HEK293 (cell line): Measurements from ENCODE around the gene EDIL3.
A peak's percentile ranks its signal among the peaks of the same experiment; 100 is the strongest.

ENCODE experiments used
- CTCF ChIA-PET: fragments of 350-600 bp; formaldehyde crosslinking; extraction: SDS; loops from one replicate; lab custom pipeline; 2021; ENCODE audit warnings: antibody characterized with exemption; lab: Yijun Ruan, JAX
- POLR2A ChIA-PET: fragments of 300-600 bp; formaldehyde crosslinking; extraction: SDS; loops from one replicate; lab custom pipeline; 2020; ENCODE audit warnings: antibody characterized with exemption, inconsistent platforms; lab: Yijun Ruan, JAX
- H3K27ac ChIP-seq: fragments of 200-500 bp; sonication (Bioruptor generic); 2 replicates; pipeline ENCODE4 v1.5.1; 2014; ENCODE audit warnings: low read depth, low read length, control low read depth, inconsistent platforms; ENCODE audit errors: extremely low read depth
- H3K36me3 ChIP-seq, 2 experiments: fragments of 200-500 bp in 1 of 2; sonication (Bioruptor generic) in 1 of 2; 1 replicate in 1 of 2; 2 replicates in 1 of 2; pipeline ENCODE4 v1.5.1; 2014 to 2017; ENCODE audit warnings: inconsistent platforms in 2 of 2, low read length in 2 of 2; ENCODE audit not compliant: control insufficient read depth in 2 of 2, insufficient read depth in 1 of 2
- H3K4me1 ChIP-seq: fragments of 200-500 bp; sonication (Bioruptor generic); 2 replicates; pipeline ENCODE4 v1.5.1; 2014; ENCODE audit warnings: mild to moderate bottlenecking, low read length, inconsistent platforms; ENCODE audit not compliant: control insufficient read depth, insufficient read depth
- H3K4me3 ChIP-seq: 2 replicates; pipeline ENCODE4 v1.5.1; 2011; ENCODE audit warnings: low read depth, mild to moderate bottlenecking, control low read depth, low read length, moderate library complexity
- H3K9me3 ChIP-seq: fragments of 200-500 bp; sonication (Bioruptor generic); 2 replicates; pipeline ENCODE4 v1.5.1; 2014; ENCODE audit warnings: low read depth, low read length, inconsistent platforms; ENCODE audit not compliant: control insufficient read depth, insufficient read depth
- GLI4 ChIP-seq: fragments of 450-650 bp; formaldehyde crosslinking; IDR thresholded peaks from 2 replicates; pipeline ENCODE4 v1.5.1; 2016; ENCODE audit warnings: missing biosample characterization, missing genetic modification characterization
- KLF7 ChIP-seq: fragments of 450-650 bp; formaldehyde crosslinking; IDR thresholded peaks from 2 replicates; pipeline ENCODE4 v1.5.1; 2016; ENCODE audit warnings: missing biosample characterization, missing genetic modification characterization, borderline replicate concordance
- KLF8 ChIP-seq: fragments of 450-650 bp; formaldehyde crosslinking; IDR thresholded peaks from 2 replicates; pipeline ENCODE4 v1.5.1; 2016; ENCODE audit warnings: missing biosample characterization, missing genetic modification characterization
- ZBTB17 ChIP-seq: fragments of 450-650 bp; formaldehyde crosslinking; IDR thresholded peaks from 2 replicates; pipeline ENCODE4 v1.5.1; 2016; ENCODE audit warnings: missing biosample characterization, missing genetic modification characterization
- ZBTB8A ChIP-seq: fragments of 450-650 bp; formaldehyde crosslinking; IDR thresholded peaks from 2 replicates; pipeline ENCODE4 v1.5.1; 2016; ENCODE audit warnings: missing biosample characterization, missing genetic modification characterization
- ZNF2 ChIP-seq: fragments of 450-650 bp; formaldehyde crosslinking; IDR thresholded peaks from 2 replicates; pipeline ENCODE4 v1.5.1; 2016; ENCODE audit warnings: missing biosample characterization, missing genetic modification characterization
- ZNF266 ChIP-seq: fragments of 450-650 bp; formaldehyde crosslinking; IDR thresholded peaks from 2 replicates; pipeline ENCODE4 v1.5.1; 2016; ENCODE audit warnings: missing biosample characterization, missing genetic modification characterization, low read depth
- ZNF335 ChIP-seq: fragments of 450-650 bp; formaldehyde crosslinking; conservative IDR thresholded peaks from 2 replicates; pipeline ENCODE4 v1.5.1; 2016; ENCODE audit warnings: missing biosample characterization, missing genetic modification characterization
- ZNF341 ChIP-seq: fragments of 450-650 bp; formaldehyde crosslinking; IDR thresholded peaks from 2 replicates; pipeline ENCODE4; 2016; ENCODE audit warnings: low read depth, missing biosample characterization, missing genetic modification characterization
- ZNF501 ChIP-seq: fragments of 450-650 bp; formaldehyde crosslinking; IDR thresholded peaks from 2 replicates; pipeline ENCODE4 v1.5.1; 2016; ENCODE audit warnings: missing biosample characterization, missing genetic modification characterization
- ZNF560 ChIP-seq: fragments of 450-650 bp; formaldehyde crosslinking; IDR thresholded peaks from 2 replicates; pipeline ENCODE4 v1.5.1; 2017; ENCODE audit warnings: missing biosample characterization, missing genetic modification characterization, borderline replicate concordance
- ZNF596 ChIP-seq: fragments of 450-650 bp; IDR thresholded peaks from 2 replicates; pipeline ENCODE4 v1.5.0; 2018; ENCODE audit warnings: missing biosample characterization, mild to moderate bottlenecking, missing genetic modification characterization, moderate library complexity
- ZNF626 ChIP-seq: fragments of 450-650 bp; sonication (Bioruptor Pico); formaldehyde crosslinking; IDR thresholded peaks from 2 replicates; pipeline ENCODE4 v1.5.1; 2018; ENCODE audit warnings: missing biosample characterization, missing genetic modification characterization, inconsistent platforms
- ZNF777 ChIP-seq: fragments of 450-650 bp; formaldehyde crosslinking; IDR thresholded peaks from 2 replicates; pipeline ENCODE4 v1.5.1; 2017; ENCODE audit warnings: missing biosample characterization, missing genetic modification characterization, borderline replicate concordance
- TF ChIP-seq, protein P1 (sequence below): fragments of 450-650 bp; formaldehyde crosslinking; IDR thresholded peaks from 2 replicates; pipeline ENCODE4 v1.5.1; 2016; ENCODE audit warnings: missing biosample characterization, missing genetic modification characterization, borderline replicate concordance
- TF ChIP-seq, protein P2 (sequence below): fragments of 450-650 bp; formaldehyde crosslinking; IDR thresholded peaks from 2 replicates; pipeline ENCODE4 v1.5.1; 2017; ENCODE audit warnings: missing biosample characterization, mild to moderate bottlenecking, missing genetic modification characterization, moderate library complexity
- TF ChIP-seq, protein P3 (sequence below): fragments of 450-650 bp; formaldehyde crosslinking; IDR thresholded peaks from 2 replicates; pipeline ENCODE4 v1.5.1; 2016; ENCODE audit warnings: missing biosample characterization, missing genetic modification characterization
- TF ChIP-seq, protein P4 (sequence below): fragments of 450-650 bp; formaldehyde crosslinking; IDR thresholded peaks from 2 replicates; pipeline ENCODE4 v1.5.1; 2016; ENCODE audit warnings: missing biosample characterization, missing genetic modification characterization
- TF ChIP-seq, protein P5 (sequence below): fragments of 450-650 bp; formaldehyde crosslinking; IDR thresholded peaks from 2 replicates; pipeline ENCODE4 v1.5.1; 2016; ENCODE audit warnings: missing biosample characterization, missing genetic modification characterization

EDIL3 gene, protein sequence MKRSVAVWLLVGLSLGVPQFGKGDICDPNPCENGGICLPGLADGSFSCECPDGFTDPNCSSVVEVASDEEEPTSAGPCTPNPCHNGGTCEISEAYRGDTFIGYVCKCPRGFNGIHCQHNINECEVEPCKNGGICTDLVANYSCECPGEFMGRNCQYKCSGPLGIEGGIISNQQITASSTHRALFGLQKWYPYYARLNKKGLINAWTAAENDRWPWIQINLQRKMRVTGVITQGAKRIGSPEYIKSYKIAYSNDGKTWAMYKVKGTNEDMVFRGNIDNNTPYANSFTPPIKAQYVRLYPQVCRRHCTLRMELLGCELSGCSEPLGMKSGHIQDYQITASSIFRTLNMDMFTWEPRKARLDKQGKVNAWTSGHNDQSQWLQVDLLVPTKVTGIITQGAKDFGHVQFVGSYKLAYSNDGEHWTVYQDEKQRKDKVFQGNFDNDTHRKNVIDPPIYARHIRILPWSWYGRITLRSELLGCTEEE

DNA sequence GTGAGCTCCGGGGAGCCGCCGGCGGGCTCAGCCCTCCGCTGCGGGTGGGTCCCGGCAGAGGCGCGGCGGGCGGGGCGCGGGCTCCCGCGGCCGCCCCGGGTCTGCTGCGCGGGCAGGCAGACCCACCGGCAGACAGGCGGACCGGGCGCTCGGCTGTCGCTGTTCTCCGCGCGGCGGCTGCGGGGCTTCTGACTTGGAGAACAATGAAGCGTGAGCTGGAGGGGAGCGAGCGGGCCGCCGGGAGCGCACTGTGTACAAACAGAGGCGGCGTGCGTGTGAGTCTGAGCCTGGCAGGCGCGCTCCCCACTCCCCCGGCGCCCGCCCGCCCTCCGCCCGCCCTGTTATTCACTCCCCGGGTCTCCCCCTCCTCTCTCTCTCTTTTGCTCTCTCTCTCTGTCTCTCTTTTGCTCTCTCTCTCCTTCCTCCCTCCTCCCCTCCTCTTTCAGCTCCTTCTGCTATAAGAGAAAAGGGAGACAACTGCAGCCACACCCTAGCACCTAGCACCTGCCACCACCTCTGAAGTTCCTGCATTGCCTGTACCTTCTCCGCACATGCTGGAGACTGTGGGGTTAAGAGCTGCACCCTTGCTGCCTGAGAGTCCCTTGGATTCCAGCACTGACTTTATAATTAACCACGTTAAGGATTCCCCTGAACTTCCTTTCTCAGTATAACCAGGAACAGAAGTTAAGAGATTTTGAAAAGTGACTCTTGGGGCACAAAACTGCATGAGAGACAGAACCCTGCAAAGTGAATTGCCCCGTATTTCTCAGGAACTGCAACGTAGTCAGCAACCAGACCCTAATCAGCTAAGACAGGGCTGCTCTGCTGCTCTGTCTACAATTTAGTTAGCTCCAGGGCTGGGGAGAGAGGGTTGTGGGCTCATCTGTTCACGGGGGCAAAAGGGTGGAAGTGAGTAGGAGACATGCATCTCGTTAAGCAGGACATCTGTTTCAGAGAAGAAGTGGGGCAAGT lies at the start of gene EDIL3:
Gene EDIL3 (minus strand): TSS at position 277 of the 972 bp plus-strand sequence. CDS start 506 bp downstream, outside the sequence.
- Histone ChIP-seq H3K9me3 (no peaks in the 10 kb centered on the region), H3K4me3 (peak within 1 kb of the TSS; percentile 87), H3K4me1 (no peaks in the 10 kb centered on the region), H3K36me3 (no peaks in the 10 kb centered on the region), H3K27ac (peak within 1 kb of the TSS; percentile 95)
- ChIA-PET POLR2A (interaction anchor here (0.6 to 1.8 kb wide), 7 partner anchors 9 to 459 kb away, joined by 3 to 6 read pairs (median 3); no protein-coding TSS in a partner anchor), CTCF (interaction anchor here (1.0 kb wide), 1 partner anchor 15 kb away, joined by 3 read pairs; no protein-coding TSS in a partner anchor)
- TF ChIP-seq, protein P1, sequence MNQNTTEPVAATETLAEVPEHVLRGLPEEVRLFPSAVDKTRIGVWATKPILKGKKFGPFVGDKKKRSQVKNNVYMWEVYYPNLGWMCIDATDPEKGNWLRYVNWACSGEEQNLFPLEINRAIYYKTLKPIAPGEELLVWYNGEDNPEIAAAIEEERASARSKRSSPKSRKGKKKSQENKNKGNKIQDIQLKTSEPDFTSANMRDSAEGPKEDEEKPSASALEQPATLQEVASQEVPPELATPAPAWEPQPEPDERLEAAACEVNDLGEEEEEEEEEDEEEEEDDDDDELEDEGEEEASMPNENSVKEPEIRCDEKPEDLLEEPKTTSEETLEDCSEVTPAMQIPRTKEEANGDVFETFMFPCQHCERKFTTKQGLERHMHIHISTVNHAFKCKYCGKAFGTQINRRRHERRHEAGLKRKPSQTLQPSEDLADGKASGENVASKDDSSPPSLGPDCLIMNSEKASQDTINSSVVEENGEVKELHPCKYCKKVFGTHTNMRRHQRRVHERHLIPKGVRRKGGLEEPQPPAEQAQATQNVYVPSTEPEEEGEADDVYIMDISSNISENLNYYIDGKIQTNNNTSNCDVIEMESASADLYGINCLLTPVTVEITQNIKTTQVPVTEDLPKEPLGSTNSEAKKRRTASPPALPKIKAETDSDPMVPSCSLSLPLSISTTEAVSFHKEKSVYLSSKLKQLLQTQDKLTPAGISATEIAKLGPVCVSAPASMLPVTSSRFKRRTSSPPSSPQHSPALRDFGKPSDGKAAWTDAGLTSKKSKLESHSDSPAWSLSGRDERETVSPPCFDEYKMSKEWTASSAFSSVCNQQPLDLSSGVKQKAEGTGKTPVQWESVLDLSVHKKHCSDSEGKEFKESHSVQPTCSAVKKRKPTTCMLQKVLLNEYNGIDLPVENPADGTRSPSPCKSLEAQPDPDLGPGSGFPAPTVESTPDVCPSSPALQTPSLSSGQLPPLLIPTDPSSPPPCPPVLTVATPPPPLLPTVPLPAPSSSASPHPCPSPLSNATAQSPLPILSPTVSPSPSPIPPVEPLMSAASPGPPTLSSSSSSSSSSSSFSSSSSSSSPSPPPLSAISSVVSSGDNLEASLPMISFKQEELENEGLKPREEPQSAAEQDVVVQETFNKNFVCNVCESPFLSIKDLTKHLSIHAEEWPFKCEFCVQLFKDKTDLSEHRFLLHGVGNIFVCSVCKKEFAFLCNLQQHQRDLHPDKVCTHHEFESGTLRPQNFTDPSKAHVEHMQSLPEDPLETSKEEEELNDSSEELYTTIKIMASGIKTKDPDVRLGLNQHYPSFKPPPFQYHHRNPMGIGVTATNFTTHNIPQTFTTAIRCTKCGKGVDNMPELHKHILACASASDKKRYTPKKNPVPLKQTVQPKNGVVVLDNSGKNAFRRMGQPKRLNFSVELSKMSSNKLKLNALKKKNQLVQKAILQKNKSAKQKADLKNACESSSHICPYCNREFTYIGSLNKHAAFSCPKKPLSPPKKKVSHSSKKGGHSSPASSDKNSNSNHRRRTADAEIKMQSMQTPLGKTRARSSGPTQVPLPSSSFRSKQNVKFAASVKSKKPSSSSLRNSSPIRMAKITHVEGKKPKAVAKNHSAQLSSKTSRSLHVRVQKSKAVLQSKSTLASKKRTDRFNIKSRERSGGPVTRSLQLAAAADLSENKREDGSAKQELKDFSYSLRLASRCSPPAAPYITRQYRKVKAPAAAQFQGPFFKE (tag by site-specific recombination) = no peak
- TF ChIP-seq ZNF596 = peak; percentile 87
- TF ChIP-seq ZNF266 (tag by site-specific recombination) = no peak
- peak; percentile 84 for TF ChIP-seq ZBTB8A (tag by site-specific recombination)
- TF ChIP-seq KLF7 (tag by site-specific recombination) = peak; percentile 83; the same call in 1 of the 2 replicates
- no peak for TF ChIP-seq ZNF501 (tag by site-specific recombination)
- no peak for TF ChIP-seq ZNF626 (tag by site-specific recombination)
- TF ChIP-seq ZNF560 (tag by site-specific recombination) = no peak
- 0 out of 2 replicates have a peak, but pooled peaks have one; percentile 15 for TF ChIP-seq ZNF341
- TF ChIP-seq, protein P2, sequence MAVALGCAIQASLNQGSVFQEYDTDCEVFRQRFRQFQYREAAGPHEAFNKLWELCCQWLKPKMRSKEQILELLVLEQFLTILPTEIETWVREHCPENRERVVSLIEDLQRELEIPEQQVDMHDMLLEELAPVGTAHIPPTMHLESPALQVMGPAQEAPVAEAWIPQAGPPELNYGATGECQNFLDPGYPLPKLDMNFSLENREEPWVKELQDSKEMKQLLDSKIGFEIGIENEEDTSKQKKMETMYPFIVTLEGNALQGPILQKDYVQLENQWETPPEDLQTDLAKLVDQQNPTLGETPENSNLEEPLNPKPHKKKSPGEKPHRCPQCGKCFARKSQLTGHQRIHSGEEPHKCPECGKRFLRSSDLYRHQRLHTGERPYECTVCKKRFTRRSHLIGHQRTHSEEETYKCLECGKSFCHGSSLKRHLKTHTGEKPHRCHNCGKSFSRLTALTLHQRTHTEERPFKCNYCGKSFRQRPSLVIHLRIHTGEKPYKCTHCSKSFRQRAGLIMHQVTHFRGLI (tag by site-specific recombination) = no peak
- no peak for TF ChIP-seq GLI4
- peak; percentile 53; the same call in 1 of the 2 replicates for TF ChIP-seq KLF8 (tag by site-specific recombination)
- TF ChIP-seq, protein P3, sequence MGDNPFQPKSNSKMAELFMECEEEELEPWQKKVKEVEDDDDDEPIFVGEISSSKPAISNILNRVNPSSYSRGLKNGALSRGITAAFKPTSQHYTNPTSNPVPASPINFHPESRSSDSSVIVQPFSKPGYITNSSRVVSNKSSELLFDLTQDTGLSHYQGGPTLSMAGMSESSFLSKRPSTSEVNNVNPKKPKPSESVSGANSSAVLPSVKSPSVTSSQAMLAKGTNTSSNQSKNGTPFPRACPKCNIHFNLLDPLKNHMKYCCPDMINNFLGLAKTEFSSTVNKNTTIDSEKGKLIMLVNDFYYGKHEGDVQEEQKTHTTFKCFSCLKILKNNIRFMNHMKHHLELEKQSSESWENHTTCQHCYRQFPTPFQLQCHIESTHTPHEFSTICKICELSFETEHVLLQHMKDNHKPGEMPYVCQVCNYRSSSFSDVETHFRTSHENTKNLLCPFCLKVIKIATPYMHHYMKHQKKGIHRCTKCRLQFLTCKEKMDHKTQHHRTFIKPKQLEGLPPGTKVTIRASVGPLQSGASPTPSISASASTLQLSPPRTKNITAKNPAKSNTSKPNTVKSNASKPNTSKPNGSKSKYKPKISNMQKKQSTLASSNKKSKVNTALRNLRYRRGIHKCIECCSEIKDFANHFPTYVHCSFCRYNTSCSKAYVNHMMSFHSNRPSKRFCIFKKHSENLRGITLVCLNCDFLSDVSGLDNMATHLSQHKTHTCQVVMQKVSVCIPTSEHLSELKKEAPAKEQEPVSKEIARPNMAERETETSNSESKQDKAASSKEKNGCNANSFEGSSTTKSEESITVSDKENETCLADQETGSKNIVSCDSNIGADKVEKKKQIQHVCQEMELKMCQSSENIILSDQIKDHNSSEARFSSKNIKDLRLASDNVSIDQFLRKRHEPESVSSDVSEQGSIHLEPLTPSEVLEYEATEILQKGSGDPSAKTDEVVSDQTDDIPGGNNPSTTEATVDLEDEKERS (tag by site-specific recombination) = 0 out of 2 replicates have a peak, but pooled peaks have one; percentile 42
- TF ChIP-seq, protein P4, sequence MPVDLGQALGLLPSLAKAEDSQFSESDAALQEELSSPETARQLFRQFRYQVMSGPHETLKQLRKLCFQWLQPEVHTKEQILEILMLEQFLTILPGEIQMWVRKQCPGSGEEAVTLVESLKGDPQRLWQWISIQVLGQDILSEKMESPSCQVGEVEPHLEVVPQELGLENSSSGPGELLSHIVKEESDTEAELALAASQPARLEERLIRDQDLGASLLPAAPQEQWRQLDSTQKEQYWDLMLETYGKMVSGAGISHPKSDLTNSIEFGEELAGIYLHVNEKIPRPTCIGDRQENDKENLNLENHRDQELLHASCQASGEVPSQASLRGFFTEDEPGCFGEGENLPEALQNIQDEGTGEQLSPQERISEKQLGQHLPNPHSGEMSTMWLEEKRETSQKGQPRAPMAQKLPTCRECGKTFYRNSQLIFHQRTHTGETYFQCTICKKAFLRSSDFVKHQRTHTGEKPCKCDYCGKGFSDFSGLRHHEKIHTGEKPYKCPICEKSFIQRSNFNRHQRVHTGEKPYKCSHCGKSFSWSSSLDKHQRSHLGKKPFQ (tag by site-specific recombination) = no peak
- TF ChIP-seq ZNF335 (tag by site-specific recombination) = peak; percentile 32; the same call in 1 of the 2 replicates
- peak; percentile 33; the same call in 1 of the 2 replicates for TF ChIP-seq ZNF777 (tag by site-specific recombination)
- TF ChIP-seq, protein P5, sequence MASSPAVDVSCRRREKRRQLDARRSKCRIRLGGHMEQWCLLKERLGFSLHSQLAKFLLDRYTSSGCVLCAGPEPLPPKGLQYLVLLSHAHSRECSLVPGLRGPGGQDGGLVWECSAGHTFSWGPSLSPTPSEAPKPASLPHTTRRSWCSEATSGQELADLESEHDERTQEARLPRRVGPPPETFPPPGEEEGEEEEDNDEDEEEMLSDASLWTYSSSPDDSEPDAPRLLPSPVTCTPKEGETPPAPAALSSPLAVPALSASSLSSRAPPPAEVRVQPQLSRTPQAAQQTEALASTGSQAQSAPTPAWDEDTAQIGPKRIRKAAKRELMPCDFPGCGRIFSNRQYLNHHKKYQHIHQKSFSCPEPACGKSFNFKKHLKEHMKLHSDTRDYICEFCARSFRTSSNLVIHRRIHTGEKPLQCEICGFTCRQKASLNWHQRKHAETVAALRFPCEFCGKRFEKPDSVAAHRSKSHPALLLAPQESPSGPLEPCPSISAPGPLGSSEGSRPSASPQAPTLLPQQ (tag by site-specific recombination) = 0 out of 2 replicates have a peak, but pooled peaks have one; percentile 21
- TF ChIP-seq ZBTB17 (tag by site-specific recombination) = 0 out of 2 replicates have a peak, but pooled peaks have one; percentile 30
- 0 out of 2 replicates have a peak, but pooled peaks have one; percentile 32 for TF ChIP-seq ZNF2 (tag by site-specific recombination)
